Bronchial epithelial cell (primary cell): ENCODE measurements around the gene LYPD8. TPM values are rescaled to one million over a fixed set of nuclear protein-coding genes. Genes with fewer than 3 reads are reported as not detected.

Experiments used
- DNase-seq: peaks from one replicate; pipeline ENCODE4 v3.0.0-alpha.2; 2010; ENCODE audit warnings: low read depth
- FAIRE-seq: peaks from 2 replicates; lab custom pipeline; 2011; peaks lifted over from hg19 to GRCh38; lab: Jason Lieb, UNC
- H3K27me3 ChIP-seq: 2 replicates; pipeline ENCODE4 v1.5.1; 2011; ENCODE audit warnings: low read length; ENCODE audit not compliant: control insufficient read depth, insufficient read depth
- H3K36me3 ChIP-seq: 2 replicates; pipeline ENCODE4 v1.5.1; 2011; ENCODE audit warnings: low read length; ENCODE audit not compliant: control insufficient read depth, insufficient read depth
- H3K4me3 ChIP-seq: 2 replicates; pipeline ENCODE4 v1.5.1; 2011; ENCODE audit warnings: mild to moderate bottlenecking, low read depth, low read length, control low read depth
- CTCF ChIP-seq: IDR thresholded peaks from 2 replicates; pipeline ENCODE4 v1.5.1; 2011; ENCODE audit warnings: mild to moderate bottlenecking, moderate library complexity, low read length, control low read depth, inconsistent platforms; ENCODE audit not compliant: insufficient read depth, severe bottlenecking
- total RNA-seq: library from RNA; depleted of rRNA; stranded (reverse); fragments of >200 nt; gene quantifications from 2 replicates; pipeline ENCODE4 v1.2.1, GENCODE V29; 2014

LYPD8 gene
- total RNA-seq, 1 donor from 2014 or later = not detected

GRCh38 chr1:248776991-248777390, 21.4 kb upstream of the LYPD8 start:
- FAIRE-seq = no peak

GRCh38 chr1:248775441-248775840, 19.9 kb upstream of the LYPD8 start:
- H3K4me3 ChIP-seq = no peak overlapping the region
- TF ChIP-seq CTCF = no peak
- FAIRE-seq = no peak
- H3K36me3 ChIP-seq = no peaks in the 10 kb centered on the region
- no peak for DNase-seq
- H3K27me3 ChIP-seq = no peaks in the 10 kb centered on the region

More at GRCh38 chr1:248776991-248777390, 21.4 kb upstream of the LYPD8 start:
- H3K36me3 ChIP-seq = no peaks in the 10 kb centered on the region
- no peak overlapping the region for H3K4me3 ChIP-seq
- no peak for DNase-seq
- H3K27me3 ChIP-seq = no peaks in the 10 kb centered on the region
- TF ChIP-seq CTCF = no peak

- Histone ChIP-seq H3K27me3 (no peaks in the 10 kb centered on the region), H3K4me3 (no peak overlapping the region), H3K36me3 (no peaks in the 10 kb centered on the region)
- no peak for TF ChIP-seq CTCF
- no peak for DNase-seq
- FAIRE-seq = no peak
These were observed 4.1 kb upstream of the LYPD8 start for GRCh38 chr1:248759644-248760043.

- no peak for TF ChIP-seq CTCF
- FAIRE-seq = no peak
- H3K27me3 ChIP-seq = no peaks in the 10 kb centered on the region
- H3K4me3 ChIP-seq = no peak overlapping the region
- no peaks in the 10 kb centered on the region for H3K36me3 ChIP-seq
- DNase-seq = no peak
These were observed 2.8 kb upstream of the LYPD8 start for GRCh38 chr1:248758352-248758751.

- Histone ChIP-seq H3K27me3 (no peaks in the 10 kb centered on the region), H3K4me3 (no peak overlapping the region), H3K36me3 (no peaks in the 10 kb centered on the region)
- no peak for TF ChIP-seq CTCF
- no peak for DNase-seq
- no peak for FAIRE-seq
These were observed 2.2 kb upstream of the LYPD8 start for GRCh38 chr1:248757784-248758195.

- H3K36me3 ChIP-seq = no peaks in the 10 kb centered on the region
- FAIRE-seq = no peak
- DNase-seq = no peak
- no peak overlapping the region for H3K4me3 ChIP-seq
- H3K27me3 ChIP-seq = no peaks in the 10 kb centered on the region
- no peak for TF ChIP-seq CTCF
These were observed 1.1 kb upstream of the LYPD8 start for GRCh38 chr1:248756636-248757035.
